M059J (cell line): ENCODE measurements around the gene GJB5. TPM values are rescaled to one million over a fixed set of nuclear protein-coding genes. Genes with fewer than 3 reads are reported as not detected.
A peak's percentile ranks its signal among the peaks of the same experiment; 100 is the strongest.

Source experiments
- DNase-seq: peaks from one replicate; pipeline ENCODE4 v3.0.0-alpha.2; 2012; ENCODE audit warnings: low read depth
- total RNA-seq: library from RNA; depleted of rRNA; stranded (reverse); fragments of >200 nt; shearing (Covaris generic); gene quantifications from 2 replicates; pipeline ENCODE4 v1.2.3, GENCODE V29; 2014

The GJB5 gene
- total RNA-seq, 1 experiment from 2014 or later = not detected

GRCh38 chr1:34776911-34777310 lies 22.1 kb downstream of the GJB5 start:
- no peak for DNase-seq

GRCh38 chr1:34777519-34778321 lies 22.9 kb downstream of the GJB5 start:
- no peak for DNase-seq

GRCh38 chr1:34778381-34778780 lies 23.5 kb downstream of the GJB5 start:
- no peak for DNase-seq

GRCh38 chr1:34779005-34779404 lies 24.2 kb downstream of the GJB5 start:
- no peak for DNase-seq

GRCh38 chr1:34779526-34779925 lies 24.7 kb downstream of the GJB5 start:
- peak; percentile 57 for DNase-seq

- DNase-seq = no peak
Observed at GRCh38 chr1:34779962-34780361, 25.1 kb downstream of the GJB5 start.

- no peak for DNase-seq
Observed at GRCh38 chr1:34780528-34780927, 25.7 kb downstream of the GJB5 start.

- peak; percentile 27 for DNase-seq
Observed at GRCh38 chr1:34781071-34781843, 26.4 kb downstream of the GJB5 start, which contains the start of gene GJB3. GJB3 (plus strand) TSS chr1:34781214; CDS start chr1:34784763, 3,549 bp downstream.

- DNase-seq = no peak
Observed at GRCh38 chr1:34781844-34782391, 27.1 kb downstream of the GJB5 start.

GRCh38 chr1:34784751-34785221 lies 29.9 kb downstream of the GJB5 start:
- no peak for DNase-seq

GRCh38 chr1:34785231-34785874 lies 30.5 kb downstream of the GJB5 start:
- no peak for DNase-seq

- no peak for DNase-seq
Observed at GRCh38 chr1:34785875-34786470, 31.1 kb downstream of the GJB5 start.

GRCh38 chr1:34786521-34787325 lies 31.9 kb downstream of the GJB5 start:
- DNase-seq = peak; percentile 70

GRCh38 chr1:34787461-34788420 lies 32.9 kb downstream of the GJB5 start:
- peak; percentile 35 for DNase-seq

- DNase-seq = no peak
Observed at GRCh38 chr1:34790985-34791384, 36.1 kb downstream of the GJB5 start.

GRCh38 chr1:34792424-34792823 lies 37.6 kb downstream of the GJB5 start:
- no peak for DNase-seq

- no peak for DNase-seq
Observed at GRCh38 chr1:34792868-34793727, 38.3 kb downstream of the GJB5 start, which contains the start of gene GJA4. GJA4 (plus strand) TSS chr1:34792999; CDS start chr1:34794214, 1,215 bp downstream.
